ENCODE results near the gene ZNF304.
"Not testable (repeated sequence)": the region's sequence is repeated elsewhere in the genome, so short reads cannot be mapped to it uniquely, and the experiment has no call there.

Gene ZNF304

DNA sequence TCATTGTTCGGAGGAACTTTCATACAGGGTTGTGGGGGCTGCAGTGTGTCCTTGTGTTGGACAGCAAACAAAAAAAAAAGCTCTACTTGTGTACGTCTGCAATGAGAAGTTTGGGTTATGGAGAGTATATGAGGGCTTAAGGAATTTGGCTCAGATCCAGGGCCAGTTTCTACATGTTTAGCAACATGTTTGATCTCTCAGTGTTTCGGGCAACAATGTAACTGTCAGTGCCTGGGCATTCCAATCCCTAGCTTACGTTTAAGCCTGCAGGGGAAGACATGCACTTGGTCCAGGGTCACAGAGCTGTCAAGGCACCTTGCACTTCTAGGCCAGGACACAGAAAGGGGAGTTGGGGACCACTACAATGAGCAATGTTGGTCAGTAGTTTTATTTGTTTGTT is 16.9 kb upstream of the ZNF304 start:
- H3K36me3 Mint-ChIP-seq (ENCODE audit: low read depth) = peaks cover 35% of the 10 kb centered on the region
- no peak overlapping the region for H3K27ac Mint-ChIP-seq
- peaks cover 69% of the 10 kb centered on the region for H3K9me3 Mint-ChIP-seq
- H3K4me3 Mint-ChIP-seq = no peak overlapping the region
- no peaks in the 10 kb centered on the region for H3K4me1 Mint-ChIP-seq (ENCODE audit: low read depth)
- no peaks in the 10 kb centered on the region for H3K27me3 Mint-ChIP-seq (ENCODE audit: low read depth)

DNA sequence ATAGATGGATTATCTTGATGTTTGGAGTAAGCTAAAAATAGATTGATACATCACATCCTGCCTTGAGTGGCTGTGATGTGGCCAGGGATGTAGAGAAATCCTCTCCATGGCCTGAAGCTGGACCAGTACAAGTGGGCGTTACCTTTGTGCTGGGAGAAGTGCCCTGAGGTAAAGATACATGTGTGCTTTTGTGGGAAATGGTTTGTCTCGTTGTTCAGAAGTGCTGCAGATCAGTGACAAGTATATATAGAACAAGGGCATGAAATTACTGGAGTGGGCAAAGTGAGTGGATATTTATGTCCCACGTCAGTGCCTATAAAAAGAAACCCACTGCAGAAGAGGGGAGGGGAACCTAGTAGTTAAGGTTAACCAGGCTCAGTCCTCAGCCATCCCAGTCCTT is 12.2 kb upstream of the ZNF304 start:
- Mint-ChIP-seq H3K9me3 (peaks cover 45% of the 10 kb centered on the region), H3K27ac (no peak overlapping the region), H3K4me3 (no peak overlapping the region), H3K36me3 (ENCODE audit: low read depth) (peaks cover 12% of the 10 kb centered on the region), H3K4me1 (ENCODE audit: low read depth) (no peaks in the 10 kb centered on the region), H3K27me3 (ENCODE audit: low read depth) (no peaks in the 10 kb centered on the region)

DNA sequence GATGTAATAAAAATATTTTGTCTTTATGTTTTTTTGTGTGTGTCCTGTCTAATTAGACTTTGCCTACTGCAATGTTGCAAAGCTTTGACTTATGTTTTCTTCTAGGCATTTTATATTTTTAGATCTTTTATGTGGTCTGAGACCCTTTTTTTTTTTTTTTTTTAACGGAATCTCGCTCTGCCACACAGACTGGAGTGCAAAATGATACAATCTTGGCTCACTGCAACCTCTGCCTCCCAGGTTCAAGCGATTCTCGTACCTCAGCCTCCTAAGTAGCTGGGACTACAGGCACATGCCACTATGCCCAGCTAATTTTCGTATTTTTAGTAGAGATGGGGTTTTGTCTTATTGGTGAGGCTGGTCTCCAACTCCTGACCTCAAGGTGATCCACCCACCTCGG is 8.5 kb upstream of the ZNF304 start:
- H3K36me3 Mint-ChIP-seq (ENCODE audit: low read depth) = no peaks in the 10 kb centered on the region
- H3K4me3 Mint-ChIP-seq = no peak overlapping the region
- H3K4me1 Mint-ChIP-seq (ENCODE audit: low read depth) = no peaks in the 10 kb centered on the region
- no peaks in the 10 kb centered on the region for H3K27me3 Mint-ChIP-seq (ENCODE audit: low read depth)
- H3K9me3 Mint-ChIP-seq = peaks cover 20% of the 10 kb centered on the region
- no peak overlapping the region for H3K27ac Mint-ChIP-seq

DNA sequence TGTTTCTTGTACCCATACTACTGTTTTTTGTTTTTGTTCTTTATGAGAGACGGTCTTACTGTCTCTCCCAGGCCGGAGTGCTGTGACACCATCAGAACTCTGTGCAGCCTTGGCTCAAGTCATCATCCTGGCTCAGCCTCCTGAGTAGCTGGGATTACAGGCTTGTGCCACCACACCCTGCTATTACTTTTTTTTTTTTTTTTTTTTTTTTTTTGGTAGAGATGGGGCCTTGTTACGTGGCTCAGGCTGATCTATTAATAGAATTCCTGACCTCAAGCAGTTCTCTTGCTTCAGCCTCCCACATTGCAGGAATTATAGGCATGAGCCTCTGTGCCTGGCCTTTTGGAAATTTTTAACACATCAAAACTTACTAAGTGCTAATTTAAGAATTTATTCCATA is 2.9 kb upstream of the ZNF304 start:
- peaks cover 24% of the 10 kb centered on the region for H3K36me3 Mint-ChIP-seq (ENCODE audit: low read depth)
- no peak overlapping the region for H3K4me3 Mint-ChIP-seq
- H3K4me1 Mint-ChIP-seq (ENCODE audit: low read depth) = peaks cover 24% of the 10 kb centered on the region
- H3K27me3 Mint-ChIP-seq (ENCODE audit: low read depth) = no peaks in the 10 kb centered on the region
- H3K9me3 Mint-ChIP-seq = peaks cover 30% of the 10 kb centered on the region
- H3K27ac Mint-ChIP-seq = no peak overlapping the region

DNA sequence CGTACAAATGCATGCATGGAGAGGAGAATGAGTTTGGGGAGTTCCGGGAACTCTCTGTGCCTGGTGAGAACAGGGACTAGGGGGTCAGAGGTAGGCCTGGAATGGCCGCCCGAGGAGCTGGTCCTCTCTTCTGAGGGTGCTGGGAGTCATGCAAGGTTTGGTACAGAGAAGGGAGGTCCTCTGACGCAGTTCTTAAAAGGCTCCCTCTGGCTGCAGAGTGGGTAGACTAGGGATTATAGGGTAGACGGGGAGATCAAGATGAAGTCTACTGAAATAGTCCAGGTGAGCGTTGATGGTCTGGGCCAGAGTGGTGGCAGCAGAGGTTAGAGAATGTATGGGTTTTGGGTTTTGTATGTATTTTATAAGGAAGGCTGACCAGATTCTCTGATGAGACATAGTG is 796 bp downstream of the ZNF304 start:
- H3K27ac Mint-ChIP-seq = peak overlapping the region; percentile 91
- no peaks in the 10 kb centered on the region for H3K27me3 Mint-ChIP-seq (ENCODE audit: low read depth)
- H3K4me1 Mint-ChIP-seq (ENCODE audit: low read depth) = peaks cover 26% of the 10 kb centered on the region
- H3K9me3 Mint-ChIP-seq = peaks cover 58% of the 10 kb centered on the region
- peak overlapping the region; percentile 94 for H3K4me3 Mint-ChIP-seq
- H3K36me3 Mint-ChIP-seq (ENCODE audit: low read depth) = peaks cover 61% of the 10 kb centered on the region

DNA sequence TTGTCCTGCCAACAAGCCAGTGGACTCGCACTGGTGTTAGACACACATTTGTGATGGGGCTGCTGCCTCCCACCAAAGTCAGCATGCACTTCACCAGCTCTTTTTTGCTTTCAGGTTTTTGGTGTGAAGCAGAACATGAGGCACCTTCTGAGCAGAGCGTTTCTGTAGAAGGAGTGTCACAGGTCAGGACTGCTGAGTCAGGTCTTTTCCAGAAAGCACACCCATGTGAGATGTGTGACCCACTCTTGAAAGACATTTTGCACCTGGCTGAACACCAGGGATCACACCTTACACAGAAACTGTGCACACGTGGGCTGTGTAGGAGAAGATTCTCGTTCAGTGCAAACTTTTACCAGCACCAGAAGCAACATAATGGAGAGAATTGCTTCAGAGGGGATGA is 4.8 kb downstream of the ZNF304 start:
- Mint-ChIP-seq H3K9me3 (peaks cover 80% of the 10 kb centered on the region), H3K27ac (no peak overlapping the region), H3K27me3 (ENCODE audit: low read depth) (no peaks in the 10 kb centered on the region), H3K4me3 (no peak overlapping the region), H3K36me3 (ENCODE audit: low read depth) (peaks cover 82% of the 10 kb centered on the region), H3K4me1 (ENCODE audit: low read depth) (peaks cover 21% of the 10 kb centered on the region)

DNA sequence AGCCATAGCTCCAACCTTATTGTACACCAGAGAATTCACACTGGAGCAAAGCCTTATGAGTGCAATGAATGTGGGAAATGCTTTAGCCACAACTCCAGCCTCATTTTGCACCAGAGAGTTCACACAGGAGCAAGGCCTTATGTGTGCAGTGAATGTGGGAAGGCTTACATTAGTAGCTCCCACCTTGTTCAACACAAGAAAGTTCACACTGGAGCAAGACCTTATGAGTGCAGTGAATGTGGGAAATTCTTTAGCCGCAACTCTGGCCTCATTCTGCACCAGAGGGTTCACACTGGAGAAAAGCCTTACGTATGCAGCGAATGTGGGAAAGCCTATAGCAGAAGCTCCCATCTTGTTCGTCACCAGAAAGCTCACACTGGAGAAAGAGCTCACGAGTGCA is 6.3 kb downstream of the ZNF304 start:
- Mint-ChIP-seq H3K27me3 (ENCODE audit: low read depth) (no peaks in the 10 kb centered on the region), H3K4me1 (ENCODE audit: low read depth) (peaks cover 9% of the 10 kb centered on the region), H3K36me3 (ENCODE audit: low read depth) (peaks cover 71% of the 10 kb centered on the region), H3K4me3 (no peak overlapping the region), H3K9me3 (peaks cover 82% of the 10 kb centered on the region), H3K27ac (no peak overlapping the region)

DNA sequence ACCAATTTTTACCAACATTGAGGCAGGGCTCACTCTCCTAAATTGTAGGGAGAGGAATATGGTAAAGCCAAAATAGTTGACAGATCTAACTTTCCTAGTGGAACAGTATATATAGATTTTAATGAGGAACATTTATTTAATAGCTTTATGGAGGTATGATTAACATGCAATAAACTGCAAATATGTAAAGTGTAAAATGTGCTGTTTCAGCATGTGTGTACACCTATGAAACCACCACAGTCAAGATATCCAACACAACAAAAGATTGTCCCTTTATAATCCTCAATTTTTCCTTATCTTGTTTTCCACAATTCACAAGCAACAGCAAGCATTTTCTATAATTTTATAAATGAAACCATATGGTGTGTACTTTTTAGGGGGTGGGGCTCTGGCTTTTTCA is 8.2 kb downstream of the ZNF304 start:
- Mint-ChIP-seq H3K4me3 (no peak overlapping the region), H3K36me3 (ENCODE audit: low read depth) (peaks cover 62% of the 10 kb centered on the region), H3K27ac (no peak overlapping the region), H3K27me3 (ENCODE audit: low read depth) (no peaks in the 10 kb centered on the region), H3K9me3 (peaks cover 85% of the 10 kb centered on the region), H3K4me1 (ENCODE audit: low read depth) (peaks cover 15% of the 10 kb centered on the region)

DNA sequence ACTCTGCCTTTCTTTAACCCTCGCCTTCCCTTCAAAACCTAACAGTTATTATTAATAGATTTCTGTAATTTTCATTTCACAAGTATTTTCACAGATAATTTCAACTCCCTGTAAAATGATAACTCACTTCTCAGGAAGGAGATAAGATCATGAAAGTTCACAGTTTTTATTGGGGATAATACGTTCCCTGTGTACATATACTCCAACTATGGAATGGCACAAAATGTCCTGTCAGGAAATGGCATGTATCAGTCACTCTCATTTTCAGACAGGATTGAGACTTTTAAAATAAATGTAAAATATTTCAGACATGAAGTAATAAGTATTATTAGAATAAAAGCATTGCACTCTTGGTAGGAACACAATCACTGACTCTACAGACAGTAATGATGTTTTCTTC is 11.3 kb downstream of the ZNF304 start:
- Mint-ChIP-seq H3K36me3 (ENCODE audit: low read depth) (peaks cover 30% of the 10 kb centered on the region), H3K27me3 (ENCODE audit: low read depth) (no peaks in the 10 kb centered on the region), H3K9me3 (peaks cover 61% of the 10 kb centered on the region), H3K4me1 (ENCODE audit: low read depth) (peaks cover 15% of the 10 kb centered on the region), H3K27ac (no peak overlapping the region), H3K4me3 (no peak overlapping the region)

DNA sequence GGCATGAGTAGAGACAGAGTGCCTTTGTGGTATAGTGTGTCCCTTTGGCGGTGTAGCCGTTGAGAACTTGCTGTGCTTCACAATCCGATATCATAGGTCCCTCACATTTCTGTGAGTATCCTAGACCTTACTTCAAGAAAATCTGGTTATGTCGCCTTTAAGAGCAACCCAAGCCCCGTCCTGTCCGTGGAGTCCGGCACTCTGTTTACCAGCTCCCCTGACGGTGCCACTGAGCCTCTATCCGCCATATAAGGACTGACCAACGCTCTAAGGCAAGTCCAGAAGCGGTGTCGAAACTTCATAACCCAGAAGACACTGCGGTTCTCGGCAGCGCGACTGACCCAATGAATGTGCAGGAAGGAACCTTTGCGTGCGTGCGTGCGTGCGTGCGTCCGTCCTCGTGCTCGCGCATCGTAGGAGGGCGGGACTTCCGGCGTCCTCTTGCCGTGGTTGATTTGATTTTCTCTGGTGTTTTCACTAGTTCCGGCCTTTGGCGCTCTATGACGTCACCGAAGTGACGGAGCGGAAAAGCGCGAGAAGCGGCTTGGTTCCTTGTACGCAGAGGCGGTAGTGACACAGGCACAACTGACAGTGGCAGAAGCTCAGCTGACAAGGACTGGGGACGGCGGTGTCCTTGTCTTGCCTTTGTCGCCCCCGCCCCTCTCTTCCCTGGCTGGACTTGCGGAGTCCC is 12.1 kb downstream of the ZNF304 start, which contains the start of the genes TRAPPC2B and ZNF547:
TSS of gene TRAPPC2B (plus strand) at position 555 of the 691 bp plus-strand sequence. CDS start 1,283 bp downstream, outside the sequence.
TSS of gene ZNF547 (plus strand) at position 555 of the 691 bp plus-strand sequence. CDS start 5,005 bp downstream, outside the sequence.
- H3K36me3 Mint-ChIP-seq (ENCODE audit: low read depth) = peaks cover 25% of the 10 kb centered on the region
- H3K9me3 Mint-ChIP-seq = peaks cover 60% of the 10 kb centered on the region
- H3K4me1 Mint-ChIP-seq (ENCODE audit: low read depth) = peaks cover 15% of the 10 kb centered on the region

DNA sequence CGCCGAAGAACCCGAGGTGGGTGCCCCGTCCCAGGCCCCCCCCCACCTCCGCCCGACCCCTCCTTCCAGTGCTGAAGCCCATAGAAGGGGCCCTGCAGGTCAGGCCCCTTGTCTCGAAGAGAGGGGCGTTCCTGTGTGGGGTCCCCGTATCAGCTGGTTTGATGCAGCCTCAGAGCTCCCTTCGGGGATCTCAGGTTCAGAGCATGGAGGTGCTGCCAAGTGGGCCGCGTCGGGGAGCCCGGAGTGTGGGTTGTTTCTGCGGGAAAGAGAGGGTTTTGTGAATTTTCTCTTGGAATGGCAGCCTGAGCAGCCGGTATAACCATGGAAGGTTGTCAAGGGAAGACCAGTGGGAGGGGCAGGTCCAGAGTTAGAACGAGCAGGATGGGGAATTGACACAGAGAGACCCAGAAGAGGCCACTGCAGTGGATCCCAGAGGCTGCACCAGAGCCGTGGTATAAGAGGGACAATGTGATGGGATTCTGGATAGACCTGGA is 12.7 kb downstream of the ZNF304 start:
- H3K4me1 Mint-ChIP-seq (ENCODE audit: low read depth) = peaks cover 15% of the 10 kb centered on the region
- H3K36me3 Mint-ChIP-seq (ENCODE audit: low read depth) = peaks cover 21% of the 10 kb centered on the region
- H3K27ac Mint-ChIP-seq = peak overlapping the region; percentile 96
- H3K4me3 Mint-ChIP-seq = peak overlapping the region; percentile 92
- no peaks in the 10 kb centered on the region for H3K27me3 Mint-ChIP-seq (ENCODE audit: low read depth)
- peaks cover 59% of the 10 kb centered on the region for H3K9me3 Mint-ChIP-seq

More for the DNA sequence above, 12.1 kb downstream of the ZNF304 start, which contains the start of the genes TRAPPC2B and ZNF547:
- H3K4me3 Mint-ChIP-seq = peak within 1 kb of the TSS; percentile 92
- peak within 1 kb of the TSS; percentile 96 for H3K27ac Mint-ChIP-seq
- H3K27me3 Mint-ChIP-seq (ENCODE audit: low read depth) = no peaks in the 10 kb centered on the region

DNA sequence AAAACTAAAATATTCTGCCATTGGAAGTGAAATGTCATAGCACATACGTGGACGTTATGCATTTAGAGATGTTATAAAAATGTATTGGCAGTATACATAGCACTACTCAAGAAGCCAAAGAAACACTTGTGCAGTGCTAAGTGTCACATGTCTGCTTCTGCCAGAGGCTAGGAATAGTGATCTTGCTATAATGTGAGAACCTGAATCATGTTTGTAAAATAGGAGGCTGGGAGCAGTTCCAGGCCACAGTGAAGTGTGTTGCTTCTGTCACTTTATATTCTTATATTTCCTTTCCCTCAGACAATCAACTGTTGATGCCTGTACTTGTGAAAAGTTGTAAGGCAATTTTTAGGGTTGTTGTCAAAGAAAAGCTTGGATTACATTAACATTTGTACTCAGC is 15.7 kb downstream of the ZNF304 start:
- H3K4me3 Mint-ChIP-seq = no peak overlapping the region
- H3K9me3 Mint-ChIP-seq = peaks cover 53% of the 10 kb centered on the region
- peaks cover 28% of the 10 kb centered on the region for H3K36me3 Mint-ChIP-seq (ENCODE audit: low read depth)
- H3K27me3 Mint-ChIP-seq (ENCODE audit: low read depth) = no peaks in the 10 kb centered on the region
- H3K27ac Mint-ChIP-seq = no peak overlapping the region
- peaks cover 17% of the 10 kb centered on the region for H3K4me1 Mint-ChIP-seq (ENCODE audit: low read depth)

DNA sequence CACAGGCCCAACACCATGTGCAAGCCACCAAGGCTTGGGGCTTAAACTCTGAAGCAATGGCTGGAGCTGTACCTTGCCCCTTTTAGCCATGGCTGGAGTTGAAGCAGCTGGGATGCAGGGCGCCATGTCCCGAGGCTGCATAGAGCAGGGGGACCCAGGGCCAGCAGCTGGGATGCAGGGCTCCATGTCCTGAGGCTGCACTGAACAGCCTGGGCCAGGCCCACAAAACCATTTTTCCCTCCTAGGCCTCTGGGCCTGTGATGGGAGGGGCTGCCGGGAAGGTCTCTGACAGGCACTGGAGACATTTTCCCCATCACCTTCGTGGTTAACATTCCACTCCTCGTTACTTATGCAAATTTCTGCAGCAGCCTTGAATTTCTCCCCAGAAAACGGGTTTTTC is 23.1 kb downstream of the ZNF304 start:
- H3K27me3 Mint-ChIP-seq (ENCODE audit: low read depth) = no peaks in the 10 kb centered on the region
- H3K4me1 Mint-ChIP-seq (ENCODE audit: low read depth) = peaks cover 1% of the 10 kb centered on the region
- no peak overlapping the region for H3K27ac Mint-ChIP-seq
- H3K9me3 Mint-ChIP-seq = peaks cover 76% of the 10 kb centered on the region
- peaks cover 69% of the 10 kb centered on the region for H3K36me3 Mint-ChIP-seq (ENCODE audit: low read depth)
- no peak overlapping the region for H3K4me3 Mint-ChIP-seq

DNA sequence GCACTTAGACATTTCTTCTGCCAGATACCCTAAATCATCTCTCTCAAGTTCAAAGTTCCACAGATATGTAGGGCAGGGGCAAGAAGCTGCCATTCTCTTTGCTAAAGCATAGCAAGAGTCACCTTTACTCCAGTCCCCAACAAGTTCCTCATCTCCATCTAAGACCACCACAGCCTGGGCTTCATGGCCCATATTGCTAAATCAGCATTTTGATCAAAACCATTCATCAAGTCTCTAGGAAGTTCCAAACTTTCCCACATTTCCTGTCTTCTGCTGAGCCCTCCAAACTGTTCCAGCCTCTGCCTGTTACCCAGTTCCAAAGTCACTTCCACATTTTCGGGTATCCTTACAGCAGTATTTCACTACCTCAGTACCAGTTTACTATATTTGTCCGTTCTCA is 23.6 kb downstream of the ZNF304 start:
- H3K4me1 Mint-ChIP-seq (ENCODE audit: low read depth); H3K27me3 Mint-ChIP-seq (ENCODE audit: low read depth); H3K4me3 Mint-ChIP-seq; H3K27ac Mint-ChIP-seq: not testable (repeated sequence)
- Mint-ChIP-seq H3K36me3 (ENCODE audit: low read depth) (peaks cover 71% of the 10 kb centered on the region), H3K9me3 (peaks cover 76% of the 10 kb centered on the region)

DNA sequence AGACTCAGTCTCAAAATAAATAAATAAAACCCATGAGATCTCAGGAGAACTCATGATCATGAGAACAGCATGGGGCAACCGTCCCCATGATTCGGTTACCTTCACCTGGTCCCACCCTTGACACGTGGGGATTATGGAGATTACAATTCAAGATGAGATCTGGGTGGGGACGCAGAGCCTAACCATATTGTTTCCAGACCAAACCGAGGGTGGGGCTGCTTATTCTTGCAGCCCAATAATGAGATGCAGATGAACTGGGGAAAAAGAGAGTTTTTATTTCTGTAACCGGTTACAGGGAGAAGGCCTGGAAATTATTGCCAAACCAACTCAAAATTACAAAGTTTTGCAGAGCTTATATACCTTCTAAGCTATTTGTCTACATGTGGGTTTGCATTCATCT is 25.1 kb downstream of the ZNF304 start:
- peaks cover 81% of the 10 kb centered on the region for H3K9me3 Mint-ChIP-seq

More for the DNA sequence above, 25.1 kb downstream of the ZNF304 start:
- H3K36me3 Mint-ChIP-seq (ENCODE audit: low read depth) = peaks cover 67% of the 10 kb centered on the region
- H3K27me3 Mint-ChIP-seq (ENCODE audit: low read depth) = no peaks in the 10 kb centered on the region
- H3K27ac Mint-ChIP-seq = no peak overlapping the region
- no peak overlapping the region for H3K4me3 Mint-ChIP-seq
- H3K4me1 Mint-ChIP-seq (ENCODE audit: low read depth) = no peaks in the 10 kb centered on the region
